Measurements from ENCODE around the gene PLXNA2. TPM values are rescaled to one million over a fixed set of nuclear protein-coding genes. Genes with fewer than 3 reads are reported as not detected.

The PLXNA2 gene
- total RNA-seq, 8 experiments from 2014 or later, result 14.3 to 50.5 (median 34.1) TPM

DNA sequence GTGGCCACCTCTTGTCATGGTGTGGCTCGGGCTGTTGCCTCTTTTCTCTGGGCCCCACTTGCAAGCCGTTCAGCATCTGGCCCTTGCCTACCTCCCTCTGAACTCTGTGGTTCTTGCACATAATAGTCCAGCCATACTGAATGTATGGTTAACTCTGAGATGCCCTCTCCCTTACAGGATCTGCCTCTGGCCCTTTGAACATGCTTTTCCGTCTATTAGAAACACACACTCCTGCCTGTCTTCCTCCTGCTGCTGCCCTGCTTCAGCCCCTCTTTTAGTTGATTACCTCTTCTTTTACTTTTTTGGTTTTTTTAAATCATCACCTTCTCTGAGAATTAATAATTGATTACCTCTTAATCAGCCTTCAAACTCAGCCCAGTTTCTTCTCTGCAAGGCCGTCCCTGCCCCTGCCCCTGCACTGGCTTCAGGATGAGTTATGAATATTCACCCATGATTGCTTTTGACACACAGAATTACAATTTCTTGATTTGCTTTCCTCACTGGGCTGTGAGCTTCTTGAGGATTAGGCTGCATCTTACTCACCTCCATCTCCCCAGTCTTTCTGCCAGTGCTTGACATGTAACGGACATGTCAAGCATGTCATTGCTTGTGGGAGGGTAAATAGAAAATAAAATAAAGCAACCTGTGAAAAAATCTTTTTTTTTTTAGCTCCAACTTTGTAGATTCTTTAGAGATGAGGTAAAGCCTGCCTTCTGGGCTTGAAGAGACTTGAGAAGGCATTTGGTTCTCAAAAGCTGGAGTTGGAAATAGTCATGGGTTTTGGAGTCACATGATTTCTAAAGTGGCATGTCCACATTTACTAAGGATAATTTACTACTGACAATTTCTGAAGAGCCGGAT, 158.3 kb downstream of the PLXNA2 start:
- no peak overlapping the region for H3K4me3 ChIP-seq
- no peak overlapping the region for H3K27ac ChIP-seq
- ATAC-seq (replicated peaks in 6 of 8), result peak in 6 of 8 experiments; percentile 6 to 41 (median 18)
- H3K4me1 ChIP-seq (replicated peaks in 1 of 2), result peaks cover 63 to 67% of the 10 kb centered on the region in 2 donors
- 50 to 90% (median 85%) methylated on average over 2 to 6 of the region's 6 CpGs; no CpG with 5 or more reads in 1 of the 10 experiments for WGBS, 10 experiments
- in situ Hi-C loops (cut with MboI; ENCODE audit: low pct_unique_long_range_greater_than_20kb in 2 of 9, low sequenced_read_pairs in 9 of 9, unreplicated experiment in 9 of 9), result loop anchor here in 1 of 9 experiments (25.0 kb wide), 1 partner anchor 151 kb away; the partner anchor contains the start of gene PLXNA2

DNA sequence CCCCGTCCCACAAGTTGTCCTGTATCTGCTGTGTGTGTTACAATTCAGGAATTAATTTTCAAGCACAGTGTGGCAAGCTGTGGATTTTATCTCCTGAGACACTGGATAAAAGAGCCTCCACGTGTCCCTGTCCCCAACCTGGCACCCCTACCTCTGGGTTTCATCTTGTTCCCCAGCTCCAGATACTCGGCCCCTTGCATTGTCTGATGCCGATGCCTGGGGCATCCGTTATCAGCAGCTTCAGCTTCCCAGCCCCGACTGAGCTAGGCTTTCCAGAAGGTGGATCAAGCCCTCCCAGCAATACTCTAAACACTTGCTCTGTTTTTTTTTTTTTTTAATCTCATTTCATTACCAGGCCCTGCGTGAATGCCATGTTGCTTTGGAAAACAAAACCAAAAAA, 159.4 kb downstream of the PLXNA2 start:
- in situ Hi-C loops (cut with MboI; ENCODE audit: low pct_unique_long_range_greater_than_20kb in 2 of 9, low sequenced_read_pairs in 9 of 9, unreplicated experiment in 9 of 9), result loop anchor here in 1 of 9 experiments (25.0 kb wide), 1 partner anchor 153 kb away; the partner anchor contains the start of gene PLXNA2
- peaks cover 65 to 78% of the 10 kb centered on the region in 2 donors for H3K4me1 ChIP-seq (replicated peaks in 1 of 2)
- no peak overlapping the region for H3K27ac ChIP-seq
- no peak for ATAC-seq (replicated peaks in 6 of 8)
- 53 to 90% (median 76%) methylated on average over 2 to 7 of the region's 7 CpGs; no CpG with 5 or more reads in 2 of the 10 experiments for WGBS, 10 experiments
- H3K4me3 ChIP-seq, result no peak overlapping the region

GRCh38 chr1:208084220-208084619, 160.0 kb downstream of the PLXNA2 start:
- H3K4me1 ChIP-seq (replicated peaks in 1 of 2), result peaks cover 65 to 79% of the 10 kb centered on the region in 2 donors
- WGBS, 10 experiments, result 86 to 100% (median 93%) methylated on average over 1 to 15 of the region's 16 CpGs; no CpG with 5 or more reads in 5 of the 10 experiments
- ATAC-seq (replicated peaks in 6 of 8), result no peak
- H3K27ac ChIP-seq, result no peak overlapping the region
- in situ Hi-C loops (cut with MboI; ENCODE audit: low pct_unique_long_range_greater_than_20kb in 2 of 9, low sequenced_read_pairs in 9 of 9, unreplicated experiment in 9 of 9), result loop anchor here in 1 of 9 experiments (25.0 kb wide), 1 partner anchor 153 kb away; the partner anchor contains the start of gene PLXNA2
- H3K4me3 ChIP-seq, result no peak overlapping the region

DNA sequence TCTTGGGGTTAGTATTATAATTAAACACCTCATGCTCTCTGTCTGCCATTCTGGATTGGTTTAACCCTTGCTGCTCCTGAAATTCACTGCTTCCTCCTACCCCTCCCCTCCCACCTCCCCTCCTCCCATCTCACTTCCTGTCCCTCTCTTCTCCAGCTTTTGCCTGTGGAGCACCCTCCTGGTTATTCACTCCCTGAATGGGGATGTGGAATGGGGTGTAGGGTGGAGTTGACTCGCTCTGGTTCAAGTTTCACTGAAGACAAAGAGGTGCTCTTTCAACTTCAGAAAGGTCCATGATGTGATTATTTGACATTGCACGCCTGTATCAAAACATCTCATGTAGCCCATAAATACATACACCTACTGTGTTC, 160.5 kb downstream of the PLXNA2 start:
- Histone ChIP-seq H3K4me1 (replicated peaks in 1 of 2) (peaks cover 63 to 74% of the 10 kb centered on the region in 2 donors), H3K4me3 (no peak overlapping the region), H3K27ac (peak overlapping the region in 1 of 2 donors; percentile 62)
- WGBS, 10 experiments, result 90 to 100% (median 100%) methylated on average over 1 to 2 of the region's 2 CpGs; no CpG with 5 or more reads in 3 of the 10 experiments
- no peak for ATAC-seq (replicated peaks in 6 of 8)
- in situ Hi-C loops (cut with MboI; ENCODE audit: low pct_unique_long_range_greater_than_20kb in 2 of 9, low sequenced_read_pairs in 9 of 9, unreplicated experiment in 9 of 9), result loop anchor here in 1 of 9 experiments (25.0 kb wide), 1 partner anchor 154 kb away; the partner anchor contains the start of gene PLXNA2

DNA sequence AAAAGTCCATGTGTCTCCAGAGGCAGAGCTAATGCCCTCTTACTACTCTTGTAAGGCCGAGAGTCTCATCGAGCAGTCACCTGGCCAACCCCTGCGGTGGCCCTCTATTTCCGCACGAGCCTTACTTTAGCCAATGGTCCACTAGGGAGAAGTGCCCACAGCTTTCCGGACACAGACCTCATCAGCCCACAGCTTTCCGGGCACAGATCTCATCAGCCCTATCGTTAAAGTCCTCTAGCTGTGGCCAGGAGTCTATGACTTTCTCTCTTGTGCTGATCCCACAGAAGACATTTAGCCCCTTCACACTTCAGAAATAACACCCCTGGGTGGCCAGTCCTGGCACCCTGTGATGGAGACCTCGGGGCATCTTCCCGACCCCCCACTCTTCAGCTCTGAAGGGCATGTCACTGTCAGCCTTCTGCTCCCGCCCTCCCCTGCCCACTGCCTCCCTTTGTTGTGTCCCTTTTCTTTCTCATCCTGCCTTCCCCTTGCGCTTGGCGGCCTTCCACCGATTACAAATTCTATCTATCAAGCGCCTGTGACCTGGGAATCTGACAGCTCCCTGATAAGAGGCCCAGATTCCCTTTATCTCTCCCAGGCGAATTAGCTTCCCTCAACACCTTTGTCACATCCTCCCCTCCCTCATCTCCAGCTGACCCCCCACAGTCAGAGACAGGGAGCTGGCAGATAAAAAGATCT, 161.0 kb downstream of the PLXNA2 start:
- Histone ChIP-seq H3K27ac (peak overlapping the region; percentile 4 to 62), H3K4me1 (replicated peaks in 1 of 2) (peaks cover 60 to 70% of the 10 kb centered on the region in 2 donors), H3K4me3 (no peak overlapping the region)
- WGBS, 10 experiments, result 0 to 100% (median 69%) methylated on average over 1 to 13 of the region's 16 CpGs; no CpG with 5 or more reads in 2 of the 10 experiments
- in situ Hi-C loops (cut with MboI; ENCODE audit: low pct_unique_long_range_greater_than_20kb in 2 of 9, low sequenced_read_pairs in 9 of 9, unreplicated experiment in 9 of 9), result loop anchor here in 1 of 9 experiments (25.0 kb wide), 1 partner anchor 154 kb away; the partner anchor contains the start of gene PLXNA2
- ATAC-seq (replicated peaks in 6 of 8), result peak in 5 of 8 experiments; percentile 37 to 63 (median 46)

DNA sequence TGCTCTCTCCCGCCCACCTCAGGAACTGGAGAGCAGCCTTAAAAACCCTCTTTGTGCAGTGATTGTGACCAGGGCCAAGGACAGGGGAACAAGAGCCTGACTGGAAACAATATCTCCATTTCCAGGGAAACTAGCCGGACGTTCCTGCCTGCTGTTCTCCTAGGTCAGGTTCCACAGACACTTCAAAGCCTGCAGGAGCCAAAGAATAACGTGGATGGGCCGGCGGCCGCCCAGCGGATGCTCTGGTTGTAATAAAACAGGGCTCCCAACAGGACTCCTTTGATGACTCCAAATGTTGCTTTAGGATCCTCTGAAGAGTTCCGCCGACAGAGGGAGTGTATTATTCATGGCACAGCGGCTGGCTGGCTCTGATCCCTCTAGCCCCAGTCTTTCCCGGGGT, 162.2 kb downstream of the PLXNA2 start:
- no peak overlapping the region for H3K4me3 ChIP-seq
- H3K27ac ChIP-seq, result no peak overlapping the region
- peak in 5 of 8 experiments; percentile 28 to 36 (median 31) for ATAC-seq (replicated peaks in 6 of 8)
- 23 to 96% (median 38%) methylated on average over 2 to 9 of the region's 12 CpGs; no CpG with 5 or more reads in 2 of the 10 experiments for WGBS, 10 experiments
- in situ Hi-C loops (cut with MboI; ENCODE audit: low pct_unique_long_range_greater_than_20kb in 2 of 9, low sequenced_read_pairs in 9 of 9, unreplicated experiment in 9 of 9), result loop anchor here in 1 of 9 experiments (25.0 kb wide), 1 partner anchor 155 kb away; the partner anchor contains the start of gene PLXNA2
- H3K4me1 ChIP-seq (replicated peaks in 1 of 2), result peaks cover 65 to 74% of the 10 kb centered on the region in 2 donors

GRCh38 chr1:208080396-208081286, 163.5 kb downstream of the PLXNA2 start:
- Histone ChIP-seq H3K4me1 (replicated peaks in 1 of 2) (peaks cover 56 to 69% of the 10 kb centered on the region in 2 donors), H3K4me3 (no peak overlapping the region), H3K27ac (no peak overlapping the region)
- WGBS, 10 experiments, result 80 to 100% (median 95%) methylated on average over 1 to 11 of the region's 11 CpGs
- no peak for ATAC-seq (replicated peaks in 6 of 8)
- in situ Hi-C loops (cut with MboI; ENCODE audit: low pct_unique_long_range_greater_than_20kb in 2 of 9, low sequenced_read_pairs in 9 of 9, unreplicated experiment in 9 of 9), result loop anchor here in 1 of 9 experiments (25.0 kb wide), 1 partner anchor 157 kb away; the partner anchor contains the start of gene PLXNA2

DNA sequence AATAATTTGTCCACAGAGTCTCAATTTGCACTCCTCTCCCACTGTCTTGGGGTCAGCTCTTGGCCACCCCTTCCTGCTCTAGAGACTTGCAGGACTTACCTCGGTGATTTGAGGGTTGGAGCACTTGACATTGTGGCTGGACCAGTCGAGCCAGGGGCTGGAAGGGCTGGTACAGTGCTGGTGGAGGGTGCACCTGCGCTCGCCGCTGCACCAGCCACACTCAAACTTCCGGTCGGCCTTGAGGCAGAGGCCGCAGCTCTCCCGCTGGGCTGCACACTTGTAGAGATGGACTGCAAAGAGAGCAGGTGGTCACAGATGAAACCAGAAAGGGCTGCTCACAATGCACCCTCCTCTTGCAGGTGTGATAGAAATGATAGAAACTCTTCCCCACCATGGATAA, 165.0 kb downstream of the PLXNA2 start:
- ATAC-seq (replicated peaks in 6 of 8), result no peak
- H3K4me3 ChIP-seq, result no peak overlapping the region
- WGBS, 10 experiments, result 50 to 100% (median 95%) methylated on average over 2 to 3 of the region's 9 CpGs; no CpG with 5 or more reads in 6 of the 10 experiments
- H3K4me1 ChIP-seq (replicated peaks in 1 of 2), result peaks cover 45 to 65% of the 10 kb centered on the region in 2 donors
- H3K27ac ChIP-seq, result no peak overlapping the region
- in situ Hi-C loops (cut with MboI; ENCODE audit: low pct_unique_long_range_greater_than_20kb in 2 of 9, low sequenced_read_pairs in 9 of 9, unreplicated experiment in 9 of 9), result loop anchor here in 1 of 9 experiments (25.0 kb wide), 1 partner anchor 158 kb away; the partner anchor contains the start of gene PLXNA2

- H3K27ac ChIP-seq, result no peak overlapping the region
- no peak overlapping the region for H3K4me3 ChIP-seq
- in situ Hi-C loops (cut with MboI; ENCODE audit: low pct_unique_long_range_greater_than_20kb in 2 of 9, low sequenced_read_pairs in 9 of 9, unreplicated experiment in 9 of 9), result loop anchor here in 1 of 9 experiments (25.0 kb wide), 1 partner anchor 159 kb away; the partner anchor contains the start of gene PLXNA2
- peaks cover 41 to 63% of the 10 kb centered on the region in 2 donors for H3K4me1 ChIP-seq (replicated peaks in 1 of 2)
- WGBS, 10 experiments, result 88 to 100% (median 96%) methylated on average over 2 to 12 of the region's 12 CpGs
- ATAC-seq (replicated peaks in 6 of 8), result no peak
These were observed 165.4 kb downstream of the PLXNA2 start for GRCh38 chr1:208078752-208079151.

DNA sequence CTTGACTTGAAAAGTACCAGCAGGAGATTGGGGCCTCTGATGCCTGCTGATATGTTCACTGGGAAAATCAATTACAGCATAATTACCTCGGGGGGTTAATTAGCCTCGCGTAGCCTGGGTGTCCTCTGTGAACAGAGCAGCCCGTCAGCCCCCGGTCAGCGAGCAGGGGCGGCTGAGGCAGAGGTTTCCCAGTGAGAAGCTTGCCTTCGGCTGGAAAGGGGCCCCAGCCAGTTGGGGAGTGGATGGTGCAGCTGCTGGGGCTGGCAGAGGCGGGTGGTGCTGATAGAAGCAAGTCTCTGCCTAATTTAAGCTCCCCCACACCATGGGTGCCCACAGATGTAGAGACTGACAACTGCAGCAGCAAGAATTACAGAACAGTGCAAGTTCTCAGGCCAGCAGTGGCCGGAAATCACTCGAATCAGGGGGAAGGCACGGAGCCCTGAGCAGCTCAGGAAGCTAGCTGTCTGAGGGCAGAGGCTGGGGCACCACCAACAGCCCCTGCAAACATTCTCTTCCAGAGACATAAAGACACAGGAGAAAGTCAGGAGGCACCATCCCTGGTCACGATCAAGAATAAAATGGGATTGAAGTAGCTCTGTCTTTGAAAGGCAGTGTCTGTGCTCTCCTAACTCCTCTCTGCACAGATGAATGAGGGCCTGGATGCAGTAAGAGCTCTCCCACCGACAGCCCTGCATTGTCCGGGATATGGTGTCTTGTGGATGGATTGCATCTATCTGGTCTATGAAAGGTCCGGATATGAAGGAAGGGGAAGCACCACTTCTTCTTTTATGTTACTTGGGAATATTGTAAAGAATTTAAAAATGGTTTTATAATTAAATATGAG, 166.7 kb downstream of the PLXNA2 start:
- Histone ChIP-seq H3K4me1 (replicated peaks in 1 of 2) (peaks cover 28 to 50% of the 10 kb centered on the region in 2 donors), H3K27ac (peak overlapping the region; percentile 0), H3K4me3 (no peak overlapping the region)
- ATAC-seq (replicated peaks in 6 of 8), result peak in 5 of 8 experiments; percentile 82 to 89 (median 83)
- 28 to 79% (median 64%) methylated on average over 5 to 16 of the region's 16 CpGs; no CpG with 5 or more reads in 3 of the 10 experiments for WGBS, 10 experiments
- in situ Hi-C loops (cut with MboI; ENCODE audit: low pct_unique_long_range_greater_than_20kb in 2 of 9, low sequenced_read_pairs in 9 of 9, unreplicated experiment in 9 of 9), result loop anchor here in 1 of 9 experiments (25.0 kb wide), 1 partner anchor 160 kb away; the partner anchor contains the start of gene PLXNA2

DNA sequence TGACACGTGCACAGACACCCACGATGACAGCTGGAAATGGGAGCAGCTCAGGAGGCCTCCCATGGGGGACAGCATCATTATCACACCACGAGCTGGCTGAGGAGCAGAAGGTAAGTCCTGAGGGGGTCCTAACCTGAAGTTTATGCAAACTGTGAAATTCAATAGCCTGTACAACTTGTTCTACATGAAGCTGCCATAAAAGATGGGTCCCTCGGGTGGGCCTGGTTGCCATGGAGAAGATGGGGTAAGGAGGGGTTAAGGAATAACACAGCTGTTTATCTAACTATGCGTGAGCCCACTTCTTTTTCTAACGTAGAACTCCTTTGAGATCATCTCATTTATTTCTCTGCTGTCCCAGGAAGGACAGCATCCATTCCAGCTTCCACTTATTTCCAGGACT, 169.8 kb downstream of the PLXNA2 start:
- ATAC-seq (replicated peaks in 6 of 8), result no peak

More for the DNA sequence above, 169.8 kb downstream of the PLXNA2 start:
- 39 to 100% (median 73%) methylated on average over 1 to 5 of the region's 6 CpGs; no CpG with 5 or more reads in 3 of the 10 experiments for WGBS, 10 experiments
- H3K4me3 ChIP-seq, result no peak overlapping the region
- in situ Hi-C loops (cut with MboI; ENCODE audit: low pct_unique_long_range_greater_than_20kb in 2 of 9, low sequenced_read_pairs in 9 of 9, unreplicated experiment in 9 of 9), result loop anchor here in 1 of 9 experiments (25.0 kb wide), 1 partner anchor 163 kb away; the partner anchor contains the start of gene PLXNA2
- H3K4me1 ChIP-seq (replicated peaks in 1 of 2), result peaks cover 35 to 42% of the 10 kb centered on the region in 2 donors
- H3K27ac ChIP-seq, result no peak overlapping the region

All from motor neuron (in vitro differentiated cells).